Astrocyte of the hippocampus (primary cell): ENCODE data around the gene WNT5B.

Source experiments
- DNase-seq: peaks from one replicate; pipeline ENCODE4 v3.0.0; 2011; ENCODE audit warnings: low read depth, low spot score

The WNT5B gene

GRCh38 chr12:1630133-1630826 lies 1.2 kb downstream of the WNT5B start:
- peak; percentile 63 for DNase-seq

DNA sequence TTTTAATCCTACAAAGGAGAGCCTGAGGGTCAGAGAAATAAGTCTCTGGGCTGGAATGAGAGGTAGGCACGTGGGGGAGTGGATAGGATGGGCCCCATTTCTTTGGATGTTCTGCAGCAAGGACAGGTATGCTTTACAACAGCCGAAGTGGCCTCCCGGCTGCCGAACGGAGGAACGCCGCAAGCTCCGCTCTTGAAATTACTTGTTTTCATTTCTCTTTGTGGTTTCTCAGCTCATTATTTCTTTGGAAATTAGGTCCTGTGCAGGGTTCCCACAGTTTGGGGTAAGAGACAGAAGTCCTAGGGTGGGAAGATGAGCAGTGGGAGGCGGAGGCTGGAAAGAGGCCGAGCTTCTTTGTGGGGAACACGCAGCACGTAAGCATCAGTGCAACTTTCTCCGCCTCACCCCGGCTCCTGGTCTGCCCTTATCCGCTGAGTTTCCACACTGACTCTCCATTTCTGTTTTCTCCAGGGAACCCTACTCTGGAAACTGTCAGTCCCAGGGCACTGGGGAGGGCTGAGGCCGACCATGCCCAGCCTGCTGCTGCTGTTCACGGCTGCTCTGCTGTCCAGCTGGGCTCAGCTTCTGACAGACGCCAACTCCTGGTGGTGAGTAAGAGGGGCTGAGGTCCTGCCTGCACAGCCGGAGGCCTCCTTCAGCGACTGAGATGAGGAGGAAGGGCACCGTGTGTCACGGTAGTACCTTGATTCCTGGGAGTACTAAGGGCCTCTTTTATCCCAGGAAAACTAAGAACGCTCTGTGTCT lies 2.0 kb downstream of the WNT5B start:
- peak; percentile 76 for DNase-seq

- no peak for DNase-seq
These were observed 3.7 kb downstream of the WNT5B start for GRCh38 chr12:1632702-1633101.

GRCh38 chr12:1633459-1633858 lies 4.4 kb downstream of the WNT5B start:
- DNase-seq = no peak

GRCh38 chr12:1634149-1634548 lies 5.1 kb downstream of the WNT5B start:
- DNase-seq = no peak

GRCh38 chr12:1634590-1635191 lies 5.7 kb downstream of the WNT5B start:
- DNase-seq = peak; percentile 89

DNA sequence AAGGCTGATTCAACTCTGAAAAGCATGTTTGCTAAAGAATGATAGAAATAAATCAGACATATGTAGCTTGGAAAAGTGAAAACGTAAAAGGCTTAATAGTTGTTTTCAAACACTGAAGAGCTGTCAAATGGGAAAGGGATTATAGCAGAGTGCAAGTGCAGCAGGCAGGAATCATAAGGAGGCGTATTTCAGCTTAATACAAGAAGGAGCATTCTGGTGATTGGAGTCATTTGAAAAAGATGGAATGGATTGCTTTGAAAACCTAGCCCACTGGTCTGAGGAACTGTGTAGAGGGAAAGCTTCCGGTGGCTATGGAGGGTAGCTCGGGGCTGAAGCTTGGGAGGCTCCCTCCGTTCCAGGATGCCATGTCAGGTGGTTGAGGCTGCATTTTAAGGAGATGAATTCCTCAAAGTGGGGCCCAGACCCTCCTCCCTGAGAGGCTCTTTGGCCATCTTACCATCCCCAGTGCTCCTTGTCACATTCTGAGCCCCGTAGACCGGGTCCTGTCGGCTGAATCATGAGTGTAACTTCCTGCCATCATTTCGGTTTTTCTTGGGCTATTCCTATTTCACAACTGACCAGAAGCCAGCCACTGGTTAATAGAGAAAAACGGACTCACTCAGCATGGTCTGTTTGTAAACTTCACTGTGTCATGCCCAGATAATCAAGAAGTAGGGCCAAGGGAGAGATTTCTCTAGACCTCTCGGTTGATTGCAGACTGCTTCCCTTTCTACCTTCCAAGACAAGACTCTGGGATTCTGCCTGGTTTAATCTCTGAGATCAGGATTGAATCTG lies 6.5 kb downstream of the WNT5B start:
- no peak for DNase-seq

DNA sequence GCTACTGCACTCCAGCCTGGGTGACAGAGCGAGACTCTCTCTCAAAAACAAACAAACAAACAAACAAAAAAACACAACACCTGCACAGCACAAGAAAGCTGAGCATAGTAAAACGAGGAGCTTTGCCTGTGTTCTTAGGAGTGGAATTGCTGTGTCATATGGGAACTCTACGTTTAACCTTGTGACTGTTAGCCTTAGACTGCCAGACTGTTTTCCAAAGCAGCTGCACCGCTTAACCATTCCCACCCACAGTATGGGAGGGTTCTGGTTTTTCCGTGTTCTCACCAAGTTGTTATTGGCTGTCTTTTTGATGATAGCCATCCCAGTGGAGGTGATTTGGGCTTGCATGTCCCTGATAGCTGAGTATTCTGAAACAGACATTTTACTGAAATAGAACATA lies 9.2 kb downstream of the WNT5B start:
- no peak for DNase-seq

GRCh38 chr12:1639538-1639937 lies 10.5 kb downstream of the WNT5B start:
- DNase-seq = no peak

GRCh38 chr12:1640328-1641234 lies 11.6 kb downstream of the WNT5B start:
- DNase-seq = no peak

- no peak for DNase-seq
These were observed 13.5 kb downstream of the WNT5B start for GRCh38 chr12:1642513-1642912.

DNA sequence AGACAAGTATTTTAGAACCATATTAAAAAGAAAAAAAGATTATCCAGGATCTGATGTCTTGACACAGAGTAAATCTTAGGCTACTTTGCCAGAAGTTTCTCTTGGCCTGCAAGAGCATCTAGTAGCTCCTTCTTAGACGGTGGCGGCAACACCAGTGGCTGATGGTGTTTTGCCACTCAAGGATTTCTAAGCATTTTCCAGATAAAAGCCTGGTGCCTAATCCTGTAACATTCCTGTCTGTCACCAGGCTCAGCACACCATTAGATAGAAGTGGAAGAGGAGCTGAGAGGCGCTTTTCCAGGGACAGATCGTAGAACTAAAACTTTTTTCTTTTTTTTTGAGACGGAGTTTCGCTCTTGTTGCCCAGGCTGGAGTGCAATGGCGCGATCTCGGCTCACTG lies 14.0 kb downstream of the WNT5B start:
- DNase-seq = no peak

DNA sequence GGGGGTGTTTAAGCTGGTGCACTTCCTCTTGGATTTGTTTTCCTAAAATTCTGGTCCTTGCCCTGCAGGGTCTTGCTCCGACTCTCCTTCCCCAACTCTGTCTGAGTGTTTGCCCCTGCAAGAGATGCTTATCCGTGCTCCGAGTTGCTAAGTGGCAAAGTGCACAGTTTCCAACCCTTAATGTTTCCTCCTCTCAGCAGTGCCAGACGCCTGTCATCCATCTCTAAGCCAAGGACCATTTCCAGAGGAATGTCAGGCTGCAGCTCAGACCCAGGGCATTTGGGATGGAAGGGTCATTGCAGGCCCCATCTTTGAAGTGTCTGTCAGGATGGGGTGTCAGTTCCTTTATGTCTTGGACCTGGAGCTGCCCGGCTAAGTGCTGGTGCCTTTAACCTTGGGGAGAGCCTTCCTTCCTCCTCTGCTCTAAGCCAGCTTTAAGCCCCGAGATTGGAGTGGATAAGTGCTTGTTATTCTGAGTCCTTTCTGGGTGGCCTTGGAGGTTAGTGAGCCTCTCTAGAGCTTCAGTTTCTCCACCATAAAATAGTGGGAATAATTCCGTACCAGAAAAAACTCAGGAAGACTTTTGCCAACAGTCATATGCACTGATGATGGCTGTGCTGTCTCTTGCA lies 15.0 kb downstream of the WNT5B start:
- no peak for DNase-seq

- DNase-seq = peak; percentile 91
These were observed 15.8 kb downstream of the WNT5B start for GRCh38 chr12:1644534-1645438.

DNA sequence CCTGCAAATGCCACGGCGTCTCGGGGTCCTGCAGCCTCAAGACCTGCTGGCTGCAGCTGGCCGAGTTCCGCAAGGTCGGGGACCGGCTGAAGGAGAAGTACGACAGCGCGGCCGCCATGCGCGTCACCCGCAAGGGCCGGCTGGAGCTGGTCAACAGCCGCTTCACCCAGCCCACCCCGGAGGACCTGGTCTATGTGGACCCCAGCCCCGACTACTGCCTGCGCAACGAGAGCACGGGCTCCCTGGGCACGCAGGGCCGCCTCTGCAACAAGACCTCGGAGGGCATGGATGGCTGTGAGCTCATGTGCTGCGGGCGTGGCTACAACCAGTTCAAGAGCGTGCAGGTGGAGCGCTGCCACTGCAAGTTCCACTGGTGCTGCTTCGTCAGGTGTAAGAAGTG lies 16.8 kb downstream of the WNT5B start:
- no peak for DNase-seq

GRCh38 chr12:1646569-1647284 lies 17.7 kb downstream of the WNT5B start:
- no peak for DNase-seq

DNA sequence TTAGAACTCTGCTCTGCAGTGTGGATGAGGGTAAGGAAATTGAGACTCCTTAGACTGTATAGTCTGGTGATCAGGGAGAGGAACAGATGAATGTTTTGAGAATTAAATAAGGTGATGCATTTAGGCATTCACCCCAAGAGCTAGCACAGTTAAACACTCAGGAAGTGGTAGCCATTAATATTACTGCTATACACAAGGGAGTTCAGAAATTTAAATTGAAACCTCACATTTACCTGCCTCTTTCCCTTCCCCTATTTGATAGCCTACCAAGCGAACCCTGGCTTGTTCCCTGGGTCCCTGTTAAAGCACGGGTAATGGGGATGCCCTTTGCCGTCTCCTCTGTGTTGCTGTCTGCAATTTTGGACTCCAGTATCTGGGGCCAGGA lies 18.2 kb downstream of the WNT5B start:
- no peak for DNase-seq

- no peak for DNase-seq
These were observed 21.4 kb downstream of the WNT5B start for GRCh38 chr12:1650260-1650977.
